ENCODE data around the gene TEX51. TPM values are rescaled to one million over a fixed set of nuclear protein-coding genes. Genes with fewer than 3 reads are reported as not detected.

Gene TEX51
- total RNA-seq, 1 experiment from 2014 or later = not detected

DNA sequence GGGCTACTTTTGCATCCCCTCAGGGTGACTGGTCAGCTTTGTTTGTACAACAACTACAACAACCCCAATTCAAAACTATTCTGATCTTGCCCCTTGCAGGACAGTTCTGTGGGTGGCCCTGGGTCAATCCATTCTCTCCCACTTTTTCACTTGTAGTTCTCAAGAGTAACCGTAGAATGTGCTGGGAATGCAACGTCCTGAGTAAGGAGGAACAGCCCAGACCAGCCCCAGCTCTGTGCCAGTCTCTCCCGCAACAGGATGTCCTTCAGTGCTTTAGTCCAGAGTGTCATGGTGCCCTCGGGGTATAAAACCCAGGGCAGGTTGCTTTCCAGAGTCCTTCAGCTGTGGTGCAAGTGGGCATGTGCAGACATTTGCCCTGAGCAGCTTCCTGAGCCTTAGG, 22.1 kb upstream of the TEX51 start:
- ChIA-PET CTCF (no interaction called here), POLR2A (no interaction called here), RAD21 (ENCODE audit: low non-redundant PET in 1 of 2, low total read pairs in 2 of 2, uncharacterized antibody in 2 of 2, unreplicated experiment in 2 of 2) (no interaction called here)
- no TSS peak for BruUV-seq (replicated peaks)
- no peaks in the 10 kb centered on the region for H3K79me2 ChIP-seq (ENCODE audit: insufficient read depth, low read length)
- H3K4me3 ChIP-seq (replicated peaks in 1 of 2; ENCODE audit: low read depth in 1 of 2, low read length in 2 of 2) = no peak overlapping the region
- intact Hi-C loops (cut with micrococcal nuclease) = no loop called here
- H3K9ac ChIP-seq (ENCODE audit: low read length) = no peak overlapping the region
- no peak for TF ChIP-seq TCF7L2 (IDR thresholded peaks at IDR 0.05; ENCODE audit: borderline replicate concordance, extremely low read depth, insufficient read depth, insufficient read length)
- TF ChIP-seq FOSL1 (IDR thresholded peaks at IDR 0.05; ENCODE audit: low read depth) = no peak
- no peak for TF ChIP-seq SRF (IDR thresholded peaks at IDR 0.05; ENCODE audit: low read depth)
- no peak for TF ChIP-seq SP1 (IDR thresholded peaks at IDR 0.05; ENCODE audit: low read depth)
- no peak for TF ChIP-seq EZH2phosphoT487 (IDR thresholded peaks at IDR 0.05; ENCODE audit: borderline replicate concordance)
- no peak for TF ChIP-seq POLR2AphosphoS5 (IDR thresholded peaks at IDR 0.05; ENCODE audit: low read depth, low read length)
- no peak for TF ChIP-seq MAX (IDR thresholded peaks at IDR 0.05)
- TF ChIP-seq SIN3A (IDR thresholded peaks at IDR 0.05; ENCODE audit: low read depth) = no peak
- no peak for TF ChIP-seq REST (IDR thresholded peaks at IDR 0.05; ENCODE audit: low read depth)
- no peak for TF ChIP-seq ZFX (IDR thresholded peaks at IDR 0.05)
- TF ChIP-seq ATF3 (IDR thresholded peaks at IDR 0.05) = no peak
- TF ChIP-seq, protein P1, sequence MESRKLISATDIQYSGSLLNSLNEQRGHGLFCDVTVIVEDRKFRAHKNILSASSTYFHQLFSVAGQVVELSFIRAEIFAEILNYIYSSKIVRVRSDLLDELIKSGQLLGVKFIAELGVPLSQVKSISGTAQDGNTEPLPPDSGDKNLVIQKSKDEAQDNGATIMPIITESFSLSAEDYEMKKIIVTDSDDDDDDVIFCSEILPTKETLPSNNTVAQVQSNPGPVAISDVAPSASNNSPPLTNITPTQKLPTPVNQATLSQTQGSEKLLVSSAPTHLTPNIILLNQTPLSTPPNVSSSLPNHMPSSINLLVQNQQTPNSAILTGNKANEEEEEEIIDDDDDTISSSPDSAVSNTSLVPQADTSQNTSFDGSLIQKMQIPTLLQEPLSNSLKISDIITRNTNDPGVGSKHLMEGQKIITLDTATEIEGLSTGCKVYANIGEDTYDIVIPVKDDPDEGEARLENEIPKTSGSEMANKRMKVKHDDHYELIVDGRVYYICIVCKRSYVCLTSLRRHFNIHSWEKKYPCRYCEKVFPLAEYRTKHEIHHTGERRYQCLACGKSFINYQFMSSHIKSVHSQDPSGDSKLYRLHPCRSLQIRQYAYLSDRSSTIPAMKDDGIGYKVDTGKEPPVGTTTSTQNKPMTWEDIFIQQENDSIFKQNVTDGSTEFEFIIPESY (IDR thresholded peaks at IDR 0.05; ENCODE audit: extremely low read depth, insufficient replicate concordance, low read length) = no peak
- no peak for TF ChIP-seq ZNF274 (IDR thresholded peaks at IDR 0.05; ENCODE audit: low read depth, low read length)
- TF ChIP-seq JUND (IDR thresholded peaks at IDR 0.05) = no peak
- no peak for TF ChIP-seq ELF1 (IDR thresholded peaks at IDR 0.05; ENCODE audit: borderline replicate concordance, low read depth)
- H2AFZ ChIP-seq (ENCODE audit: low read depth, low read length, poor library complexity, severe bottlenecking) = no peak overlapping the region
- no peaks in the 10 kb centered on the region for H3K4me1 ChIP-seq (ENCODE audit: control insufficient read depth in 1 of 2, insufficient read depth in 2 of 2, low read length in 2 of 2)
- H4K20me1 ChIP-seq (ENCODE audit: insufficient read depth) = no peaks in the 10 kb centered on the region
- DNase-seq (ENCODE audit: low read depth, low spot score) (no peak), ATAC-seq (no peak)
- no peak overlapping the region for H3K4me2 ChIP-seq (ENCODE audit: low read length)
- H3K27ac ChIP-seq (ENCODE audit: low read depth, low read length) = no peak overlapping the region
- no peaks in the 10 kb centered on the region; the same call in 1 of the 2 replicates for H3K27me3 ChIP-seq (ENCODE audit: insufficient read depth, low read length)
- H3K9me2 ChIP-seq (ENCODE audit: insufficient read depth) = no peaks in the 10 kb centered on the region
- H3K9me3 ChIP-seq (ENCODE audit: control insufficient read depth in 1 of 2, insufficient read depth in 1 of 2, low read depth in 1 of 2, low read length in 2 of 2) = peaks cover 0 to 6% of the 10 kb centered on the region in 2 experiments; a peak in 2 of 4 replicates
- no peaks in the 10 kb centered on the region for H3K36me3 ChIP-seq (ENCODE audit: control insufficient read depth in 1 of 2, insufficient read depth in 2 of 2, low read length in 2 of 2)

All from HCT116 (cell line).